A673 (cell line): ENCODE measurements around the gene TMPRSS11E. TPM values are rescaled to one million over a fixed set of nuclear protein-coding genes. Genes with fewer than 3 reads are reported as not detected.

ENCODE experiments used
- BruUV-seq: library from RNA; stranded (reverse); fragments of 400-500 nt; replicated peaks from 2 replicates; lab custom pipeline; 2021; lab: Mats Ljungman, UMichigan
- CTCF ChIA-PET: fragments of 300-600 bp; sonication (Branson Sonifier 250); formaldehyde crosslinking; loops from one replicate; lab custom pipeline; 2022; ENCODE audit warnings: antibody characterized with exemption; lab: Charles Lee
- POLR2A ChIA-PET: fragments of 300-600 bp; sonication (Branson Sonifier 250); formaldehyde crosslinking; loops from one replicate; lab custom pipeline; 2022; ENCODE audit warnings: antibody characterized with exemption; ENCODE audit not compliant: low non-redundant PET; lab: Charles Lee
- DNase-seq: peaks from one replicate; pipeline ENCODE4 v3.0.0-alpha.2; 2015; ENCODE audit warnings: low spot score
- H3K27ac ChIP-seq: fragments of 200-600 bp; sonication (generic); 2 replicates; pipeline ENCODE4 v1.5.1; 2016; ENCODE audit warnings: mixed run types, low read depth, mild to moderate bottlenecking, mixed read lengths, antibody characterized with exemption, low read length; ENCODE audit not compliant: poor library complexity, severe bottlenecking
- H3K27me3 ChIP-seq: fragments of 200-600 bp; sonication (generic); replicated peaks from 2 replicates; pipeline ENCODE4 v1.6.1; 2017; ENCODE audit warnings: mixed run types, low read depth, mild to moderate bottlenecking, mixed read lengths, antibody characterized with exemption, low read length; ENCODE audit not compliant: insufficient read depth, poor library complexity
- H3K36me3 ChIP-seq: fragments of 200-600 bp; sonication (generic); 2 replicates; pipeline ENCODE4 v1.6.1; 2016; ENCODE audit warnings: mixed run types, mild to moderate bottlenecking, mixed read lengths, antibody characterized with exemption, low read length; ENCODE audit not compliant: insufficient read depth, poor library complexity, severe bottlenecking
- H3K4me1 ChIP-seq: fragments of 200-600 bp; sonication (generic); 2 replicates; pipeline ENCODE4 v1.6.1; 2017; ENCODE audit warnings: mixed run types, mild to moderate bottlenecking, mixed read lengths, antibody characterized with exemption, low read length; ENCODE audit not compliant: insufficient read depth, poor library complexity, severe bottlenecking
- H3K4me3 ChIP-seq: fragments of 200-600 bp; sonication (generic); 2 replicates; pipeline ENCODE4 v1.5.1; 2016; ENCODE audit warnings: low read depth, mixed run types, mild to moderate bottlenecking, mixed read lengths, low read length; ENCODE audit not compliant: poor library complexity, severe bottlenecking
- H3K9me3 ChIP-seq: fragments of 200-600 bp; sonication (generic); 2 replicates; pipeline ENCODE4 v1.6.1; 2016; ENCODE audit warnings: mixed run types, low read depth, mild to moderate bottlenecking, mixed read lengths, antibody characterized with exemption, low read length; ENCODE audit not compliant: poor library complexity, severe bottlenecking
- EZH2 ChIP-seq: fragments of 200-600 bp; sonication (generic); IDR thresholded peaks from 2 replicates; pipeline ENCODE4 v1.6.1; 2017; ENCODE audit warnings: borderline replicate concordance, low read depth, mild to moderate bottlenecking, mixed read lengths, antibody characterized with exemption, low read length; ENCODE audit not compliant: poor library complexity, severe bottlenecking
- intact Hi-C: fragments of 100-400 bp; cut with micrococcal nuclease; formaldehyde crosslinking; loops from one replicate; pipeline ENCODE4 v1.10.0; 2022; ENCODE audit not compliant: unreplicated experiment
- total RNA-seq: library from RNA; stranded (reverse); gene quantifications from 2 replicates; pipeline ENCODE4 v1.2.3, GENCODE V29; 2021
- TF ChIP-seq, protein P1 (sequence below): fragments of 300-800, 200-600 bp; sonication (generic); conservative IDR thresholded peaks from 2 replicates; pipeline ENCODE4 v1.5.1; 2017; ENCODE audit warnings: low read depth, mild to moderate bottlenecking, antibody characterized with exemption, low read length, moderate library complexity, mixed read lengths

The TMPRSS11E gene
- total RNA-seq, 1 experiment from 2014 or later, result not detected

GRCh38 chr4:68432320-68432719 is 14.9 kb upstream of the TMPRSS11E start:
- H3K9me3 ChIP-seq, result no peaks in the 10 kb centered on the region
- no peak overlapping the region for H3K27ac ChIP-seq
- no peaks in the 10 kb centered on the region for H3K27me3 ChIP-seq
- no peaks in the 10 kb centered on the region for H3K36me3 ChIP-seq
- no peak for TF ChIP-seq EZH2
- TF ChIP-seq, protein P1, sequence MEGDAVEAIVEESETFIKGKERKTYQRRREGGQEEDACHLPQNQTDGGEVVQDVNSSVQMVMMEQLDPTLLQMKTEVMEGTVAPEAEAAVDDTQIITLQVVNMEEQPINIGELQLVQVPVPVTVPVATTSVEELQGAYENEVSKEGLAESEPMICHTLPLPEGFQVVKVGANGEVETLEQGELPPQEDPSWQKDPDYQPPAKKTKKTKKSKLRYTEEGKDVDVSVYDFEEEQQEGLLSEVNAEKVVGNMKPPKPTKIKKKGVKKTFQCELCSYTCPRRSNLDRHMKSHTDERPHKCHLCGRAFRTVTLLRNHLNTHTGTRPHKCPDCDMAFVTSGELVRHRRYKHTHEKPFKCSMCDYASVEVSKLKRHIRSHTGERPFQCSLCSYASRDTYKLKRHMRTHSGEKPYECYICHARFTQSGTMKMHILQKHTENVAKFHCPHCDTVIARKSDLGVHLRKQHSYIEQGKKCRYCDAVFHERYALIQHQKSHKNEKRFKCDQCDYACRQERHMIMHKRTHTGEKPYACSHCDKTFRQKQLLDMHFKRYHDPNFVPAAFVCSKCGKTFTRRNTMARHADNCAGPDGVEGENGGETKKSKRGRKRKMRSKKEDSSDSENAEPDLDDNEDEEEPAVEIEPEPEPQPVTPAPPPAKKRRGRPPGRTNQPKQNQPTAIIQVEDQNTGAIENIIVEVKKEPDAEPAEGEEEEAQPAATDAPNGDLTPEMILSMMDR, result no peak
- CTCF ChIA-PET, result no interaction called here
- POLR2A ChIA-PET, result no interaction called here
- no peaks in the 10 kb centered on the region for H3K4me1 ChIP-seq
- BruUV-seq, result no TSS peak
- no peak overlapping the region for H3K4me3 ChIP-seq
- DNase-seq, result no peak
- intact Hi-C loops, result no loop called here

DNA sequence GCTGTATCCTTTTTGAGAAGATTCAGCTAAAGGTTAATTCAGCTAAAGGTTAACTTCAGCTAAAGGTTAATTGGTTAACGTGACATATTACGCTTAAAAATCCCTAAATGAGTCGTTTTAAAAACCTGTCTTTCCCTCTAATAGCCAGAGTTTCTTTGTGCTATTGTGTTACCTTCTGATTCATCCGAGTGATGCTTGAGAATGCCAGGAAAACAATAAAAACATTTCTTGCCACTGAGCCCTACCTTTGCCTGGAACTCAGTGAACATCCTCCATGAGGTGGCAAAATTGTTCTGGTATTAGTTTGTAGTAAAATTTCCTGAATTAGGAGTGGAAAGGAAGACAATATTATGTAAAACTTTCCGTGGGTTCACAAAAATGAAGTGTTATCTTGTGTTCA is 13.7 kb upstream of the TMPRSS11E start:
- H3K4me1 ChIP-seq, result no peaks in the 10 kb centered on the region
- H3K36me3 ChIP-seq, result no peaks in the 10 kb centered on the region
- POLR2A ChIA-PET, result no interaction called here
- DNase-seq, result no peak
- no peak overlapping the region for H3K4me3 ChIP-seq
- no peak for TF ChIP-seq EZH2
- TF ChIP-seq, protein P1, result no peak
- no peak overlapping the region for H3K27ac ChIP-seq
- no peaks in the 10 kb centered on the region for H3K27me3 ChIP-seq
- intact Hi-C loops, result no loop called here
- CTCF ChIA-PET, result no interaction called here
- BruUV-seq, result no TSS peak
- H3K9me3 ChIP-seq, result no peaks in the 10 kb centered on the region

GRCh38 chr4:68434277-68434676 is 13.0 kb upstream of the TMPRSS11E start:
- Histone ChIP-seq H3K27me3 (no peaks in the 10 kb centered on the region), H3K27ac (no peak overlapping the region), H3K4me1 (no peaks in the 10 kb centered on the region), H3K4me3 (no peak overlapping the region), H3K36me3 (no peaks in the 10 kb centered on the region), H3K9me3 (no peaks in the 10 kb centered on the region)
- no peak for DNase-seq
- CTCF ChIA-PET, result no interaction called here
- no TSS peak for BruUV-seq
- POLR2A ChIA-PET, result no interaction called here
- no peak for TF ChIP-seq EZH2
- TF ChIP-seq, protein P1, result no peak
- intact Hi-C loops, result no loop called here
